K562 (cell line): ENCODE data around the gene YIPF2. TPM values are rescaled to one million over a fixed set of nuclear protein-coding genes. Genes with fewer than 3 reads are reported as not detected.

Experiments
- ATAC-seq: fragments of 200-7000 bp; cut with Tn5 transposase; 3 replicates; pipeline ENCODE4 v1.9.1; 2020; ENCODE audit warnings: moderate library complexity
- BruUV-seq: library from RNA; stranded (reverse); fragments of 400-500 nt; replicated peaks from 2 replicates; lab custom pipeline; 2021; lab: Mats Ljungman, UMichigan
- CTCF ChIA-PET: fragments of 300-600 bp; formaldehyde crosslinking; extraction: SDS; loops from one replicate; lab custom pipeline; 2021; ENCODE audit warnings: low intra/inter-chr PET ratio; lab: Yijun Ruan, JAX
- POLR2A ChIA-PET: fragments of 300-600, 350-650 bp; sonication (Branson Sonifier 250); formaldehyde crosslinking; extraction: SDS; loops from one replicate; lab custom pipeline; 2021; ENCODE audit warnings: antibody characterized with exemption, inconsistent platforms; lab: Yijun Ruan, JAX
- DNase-seq, 4 experiments: peaks; one replicate each; pipeline versions ENCODE4 v3.0.0 to v3.0.0-alpha.2; 2011 to 2018; ENCODE audit warnings: low spot score in 3 of 4, mixed read lengths in 3 of 4; ENCODE audit errors: extremely low read depth in 1 of 4
- FAIRE-seq: peaks from 2 replicates; lab custom pipeline; 2011; peaks lifted over from hg19 to GRCh38; lab: Jason Lieb, UNC
- H2AFZ ChIP-seq: 2 replicates; pipeline ENCODE4 v1.6.0; 2011; ENCODE audit warnings: low read depth, low read length, control low read depth, inconsistent platforms
- H3K27ac ChIP-seq: fragments of 200-600 bp; 3 replicates; pipeline ENCODE4 v1.8.0; 2011; ENCODE audit warnings: low read depth, mild to moderate bottlenecking, control low read depth, inconsistent platforms, low read length, moderate library complexity, mixed read lengths; ENCODE audit errors: extremely low read depth
- H3K27me3 ChIP-seq, 2 experiments: fragments of 300-600 bp in 1 of 2; 2 replicates in 1 of 2; 3 replicates in 1 of 2; pipeline versions ENCODE4 v1.6.0 to v1.8.0; 2011; ENCODE audit warnings: inconsistent platforms in 2 of 2, low read length in 2 of 2, mild to moderate bottlenecking in 1 of 2, mixed read lengths in 1 of 2, moderate library complexity in 1 of 2; ENCODE audit not compliant: control insufficient read depth in 2 of 2, insufficient read depth in 2 of 2
- H3K36me3 ChIP-seq: fragments of 300-600 bp; 3 replicates; pipeline ENCODE4 v1.8.0; 2011; ENCODE audit warnings: mild to moderate bottlenecking, low read length, inconsistent platforms; ENCODE audit not compliant: control insufficient read depth, insufficient read depth
- H3K4me1 ChIP-seq, 2 experiments: fragments of 200-600 bp in 1 of 2; replicated peaks in 1 of 2; 2 replicates in 1 of 2; 3 replicates in 1 of 2; pipeline versions ENCODE4 v1.5.1 to v1.8.0; 2011; ENCODE audit warnings: inconsistent platforms in 2 of 2, low read length in 2 of 2, mild to moderate bottlenecking in 1 of 2, mixed read lengths in 1 of 2, moderate library complexity in 1 of 2; ENCODE audit not compliant: control insufficient read depth in 2 of 2, insufficient read depth in 2 of 2
- H3K4me2 ChIP-seq: 2 replicates; pipeline ENCODE4 v1.6.1; 2011; ENCODE audit warnings: low read length, control low read depth, inconsistent platforms, mixed read lengths; ENCODE audit not compliant: insufficient read depth
- H3K4me3 ChIP-seq: fragments of 200-600 bp; sonication (generic), shearing (Covaris generic); 2 replicates; pipeline ENCODE4 v1.5.1; 2016; ENCODE audit warnings: control low read depth, inconsistent platforms
- H3K79me2 ChIP-seq: fragments of 200-600 bp; 3 replicates; pipeline ENCODE4 v1.8.0; 2011; ENCODE audit warnings: low read length, inconsistent platforms; ENCODE audit not compliant: control insufficient read depth, insufficient read depth
- H3K9ac ChIP-seq, 2 experiments: 2 replicates each; pipeline versions ENCODE4 v1.6.0 to v1.6.1; 2011; ENCODE audit warnings: low read depth in 2 of 2, low read length in 2 of 2, control low read depth in 1 of 2, inconsistent platforms in 1 of 2, mild to moderate bottlenecking in 1 of 2, mixed read lengths in 1 of 2; ENCODE audit not compliant: insufficient read depth in 1 of 2
- H3K9me1 ChIP-seq: one replicate; pipeline ENCODE4 v1.6.0; 2011; ENCODE audit warnings: inconsistent platforms, mild to moderate bottlenecking, low read length, moderate library complexity; ENCODE audit not compliant: control insufficient read depth, insufficient read depth
- H3K9me3 ChIP-seq: replicated peaks from 2 replicates; pipeline ENCODE4 v1.5.1; 2011; ENCODE audit warnings: low read depth, low read length, inconsistent platforms; ENCODE audit not compliant: control insufficient read depth, insufficient read depth
- H4K20me1 ChIP-seq: replicated peaks from 2 replicates; pipeline ENCODE4 v1.6.1; 2011; ENCODE audit warnings: low read length, inconsistent platforms, mixed read lengths; ENCODE audit not compliant: control insufficient read depth, insufficient read depth
- ADNP ChIP-seq: fragments of 200-800 bp; sonication (Bioruptor generic); IDR thresholded peaks from 2 replicates; pipeline ENCODE4 v1.6.1; 2016; ENCODE audit warnings: missing genetic modification characterization, missing compliant biosample characterization
- CBX1 ChIP-seq: sonication (generic); IDR thresholded peaks from 2 replicates; pipeline ENCODE4 v1.6.1; 2016; ENCODE audit warnings: antibody characterized with exemption, low read depth, mild to moderate bottlenecking
- CHD4 ChIP-seq: fragments of 200-600 bp; sonication (generic); IDR thresholded peaks from 3 replicates; pipeline ENCODE4 v1.6.1; 2012; ENCODE audit warnings: low read depth, mild to moderate bottlenecking, mixed read lengths, low read length, inconsistent platforms; ENCODE audit not compliant: insufficient read depth, insufficient replicate concordance, poor library complexity, severe bottlenecking
- DIDO1 ChIP-seq: fragments of 450-650 bp; IDR thresholded peaks from 2 replicates; pipeline ENCODE4 v1.6.1; 2016; ENCODE audit warnings: low read depth, missing biosample characterization, missing genetic modification characterization
- HMGN3 ChIP-seq: IDR thresholded peaks from 2 replicates; pipeline ENCODE4 v1.6.1; 2011; ENCODE audit warnings: borderline replicate concordance, low read depth, mild to moderate bottlenecking, mixed read lengths, low read length; ENCODE audit not compliant: insufficient read length; ENCODE audit errors: extremely low read depth
- HNRNPUL1 ChIP-seq: fragments of 200-400 bp; formaldehyde crosslinking; IDR thresholded peaks from 2 replicates; pipeline ENCODE4 v1.6.1; 2017; ENCODE audit warnings: low read length
- YY1 ChIP-seq, 3 experiments: IDR thresholded peaks; 2 replicates each; pipeline ENCODE4 v1.6.1; 2011; ENCODE audit warnings: low read length in 2 of 3, mild to moderate bottlenecking in 2 of 3, moderate library complexity in 2 of 3, borderline replicate concordance in 1 of 3, control low read depth in 1 of 3, low read depth in 1 of 3; ENCODE audit not compliant: insufficient read depth in 3 of 3, insufficient replicate concordance in 2 of 3, control insufficient read depth in 1 of 3, insufficient read length in 1 of 3; ENCODE audit errors: extremely low read depth in 1 of 3
- WGBS: fragments of 100-300 bp; shearing (Covaris generic); methylation state at CpG from one replicate; pipeline ENCODE4 v1.1.6; 2016; ENCODE audit warnings: low coverage, mixed read lengths; ENCODE audit not compliant: insufficient coverage; ENCODE audit errors: missing lambda C conversion rate; 5-methylcytosine and 5-hydroxymethylcytosine counted together
- in situ Hi-C: fragments of 300-500 bp; cut with MboI; formaldehyde crosslinking; loops from 4 replicates; pipeline ENCODE4 v1.15.0; 2018; ENCODE audit warnings: inconsistent platforms, mixed read lengths
- intact Hi-C: fragments of 100-400 bp; cut with micrococcal nuclease; formaldehyde crosslinking; loops from 2 replicates; pipeline ENCODE4 v1.14.2; 2022
- polyA plus RNA-seq, 8 experiments: library from polyadenylated mRNA; depleted of rRNA in 4 of 8; stranded (reverse) in 5 of 8; unstranded in 3 of 8; fragments of >200 nt; fragmentation: Nextera tagmentation in 2 of 8; fragmentation: Illumina TruSeq in 1 of 8; extraction: Ambion mirVana in 2 of 8; extraction: Trizol in 1 of 8; gene quantifications; 2 replicates each; pipeline versions ENCODE4 v1.2.1 to v1.2.3, GENCODE V29; 2011 to 2014; ENCODE audit warnings: inconsistent platforms in 1 of 8, missing spikeins in 1 of 8
- total RNA-seq, 7 experiments: library from RNA; depleted of rRNA in 6 of 7; stranded (reverse); fragments of >200 nt in 6 of 7; fragmentation: Illumina TruSeq in 2 of 7; extraction: Trizol in 2 of 7; gene quantifications; 2 replicates each; pipeline versions ENCODE4 v1.2.1 to v1.2.3, GENCODE V29; 2011 to 2021; ENCODE audit warnings: low replicate concordance in 1 of 7
- TF ChIP-seq, protein P1 (sequence below), 3 experiments: IDR thresholded peaks in 2 of 3; conservative IDR thresholded peaks in 1 of 3; 2 replicates each; pipeline ENCODE4 v1.5.1; 2011 to 2012; ENCODE audit warnings: low read length in 3 of 3, mild to moderate bottlenecking in 3 of 3, control low read depth in 2 of 3, improper control_type of control experiment in 1 of 3, inconsistent platforms in 1 of 3, low read depth in 1 of 3, mixed read lengths in 1 of 3, moderate library complexity in 1 of 3; ENCODE audit not compliant: insufficient read depth in 2 of 3
- TF ChIP-seq, protein P2 (sequence below): sonication (generic); formaldehyde crosslinking; IDR thresholded peaks from 2 replicates; pipeline ENCODE4 v1.8.0; 2023; ENCODE audit warnings: mild to moderate bottlenecking, missing genetic modification reagents
- TF ChIP-seq, protein P3 (sequence below): sonication (generic); formaldehyde crosslinking; IDR thresholded peaks from 2 replicates; pipeline ENCODE4 v1.9.0; 2022; ENCODE audit warnings: mild to moderate bottlenecking, missing genetic modification reagents
- TF ChIP-seq, protein P4 (sequence below): sonication (generic); formaldehyde crosslinking; IDR thresholded peaks from 2 replicates; pipeline ENCODE4 v1.8.0; 2022; ENCODE audit warnings: mild to moderate bottlenecking, missing genetic modification reagents

The YIPF2 gene
- total and polyA plus RNA-seq, 9 of the 15 experiments (the other 6 are each of a cell fraction or from before 2014, with no cell fraction given), result 1.3 to 65.2 (median 31.6) TPM

DNA sequence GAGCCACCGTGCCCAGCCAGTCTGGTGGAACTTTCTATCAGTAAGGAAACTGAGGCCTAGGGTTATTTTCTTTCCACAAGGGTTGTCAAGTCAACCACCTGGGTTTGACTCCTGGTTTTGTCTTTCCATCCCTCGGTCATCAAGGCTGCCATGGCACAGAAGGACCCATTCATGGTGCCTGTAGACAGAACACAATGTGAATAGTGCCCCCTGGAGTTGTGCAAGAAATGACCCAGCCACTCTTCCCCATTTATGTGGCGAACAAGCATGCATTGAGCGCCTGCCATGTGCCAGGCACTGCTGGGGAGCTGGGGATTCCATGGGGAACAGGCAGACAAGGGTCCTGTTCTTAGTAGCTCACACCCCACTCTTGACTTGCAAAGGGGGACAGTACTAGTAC lies 36.5 kb upstream of the YIPF2 start:
- DNase-seq (peak in 1 of 4 experiments; percentile 6), FAIRE-seq (no peak), ATAC-seq (no peak)
- Histone ChIP-seq H3K9ac (no peak overlapping the region), H3K27ac (no peak overlapping the region), H3K4me1 (peaks cover 26 to 42% of the 10 kb centered on the region in 2 experiments), H3K36me3 (peaks cover 25% of the 10 kb centered on the region; the same call in 2 of the 3 replicates), H3K9me3 (no peaks in the 10 kb centered on the region), H3K79me2 (peaks cover 92% of the 10 kb centered on the region), H3K9me1 (peaks cover 8% of the 10 kb centered on the region), H4K20me1 (peaks cover 24% of the 10 kb centered on the region), H3K4me2 (0 out of 2 replicates have a peak overlapping the region, but pooled peaks have one; percentile 11), H3K27me3 (no peaks in the 10 kb centered on the region), H3K4me3 (no peak overlapping the region), H2AFZ (no peak overlapping the region)
- TF ChIP-seq DIDO1 (tag) (no peak), ADNP (tag) (peak; percentile 62; the same call in 1 of the 2 replicates), CHD4 (peak; percentile 55), HMGN3 (no peak), HNRNPUL1 (no peak), YY1 (IDR thresholded peaks at IDR 0.05; ENCODE audit: borderline replicate concordance in 1 of 3, control insufficient read depth in 1 of 3, extremely low read depth in 1 of 3, insufficient read depth in 3 of 3, insufficient read length in 1 of 3, insufficient replicate concordance in 2 of 3, low read depth in 1 of 3, low read length in 2 of 3) (no peak), CBX1 (peak; percentile 80; the same call in 1 of the 2 replicates)
- TF ChIP-seq, protein P1, sequence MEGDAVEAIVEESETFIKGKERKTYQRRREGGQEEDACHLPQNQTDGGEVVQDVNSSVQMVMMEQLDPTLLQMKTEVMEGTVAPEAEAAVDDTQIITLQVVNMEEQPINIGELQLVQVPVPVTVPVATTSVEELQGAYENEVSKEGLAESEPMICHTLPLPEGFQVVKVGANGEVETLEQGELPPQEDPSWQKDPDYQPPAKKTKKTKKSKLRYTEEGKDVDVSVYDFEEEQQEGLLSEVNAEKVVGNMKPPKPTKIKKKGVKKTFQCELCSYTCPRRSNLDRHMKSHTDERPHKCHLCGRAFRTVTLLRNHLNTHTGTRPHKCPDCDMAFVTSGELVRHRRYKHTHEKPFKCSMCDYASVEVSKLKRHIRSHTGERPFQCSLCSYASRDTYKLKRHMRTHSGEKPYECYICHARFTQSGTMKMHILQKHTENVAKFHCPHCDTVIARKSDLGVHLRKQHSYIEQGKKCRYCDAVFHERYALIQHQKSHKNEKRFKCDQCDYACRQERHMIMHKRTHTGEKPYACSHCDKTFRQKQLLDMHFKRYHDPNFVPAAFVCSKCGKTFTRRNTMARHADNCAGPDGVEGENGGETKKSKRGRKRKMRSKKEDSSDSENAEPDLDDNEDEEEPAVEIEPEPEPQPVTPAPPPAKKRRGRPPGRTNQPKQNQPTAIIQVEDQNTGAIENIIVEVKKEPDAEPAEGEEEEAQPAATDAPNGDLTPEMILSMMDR (IDR thresholded peaks at IDR 0.05 in 2 of 3, conservative IDR thresholded peaks at IDR 0.05 in 1 of 3; ENCODE audit: insufficient read depth in 2 of 3, low read depth in 1 of 3, low read length in 3 of 3), result peak in 2 of 3 experiments; percentile 21 to 57; a peak in 2 of 6 replicates
- TF ChIP-seq, protein P2, sequence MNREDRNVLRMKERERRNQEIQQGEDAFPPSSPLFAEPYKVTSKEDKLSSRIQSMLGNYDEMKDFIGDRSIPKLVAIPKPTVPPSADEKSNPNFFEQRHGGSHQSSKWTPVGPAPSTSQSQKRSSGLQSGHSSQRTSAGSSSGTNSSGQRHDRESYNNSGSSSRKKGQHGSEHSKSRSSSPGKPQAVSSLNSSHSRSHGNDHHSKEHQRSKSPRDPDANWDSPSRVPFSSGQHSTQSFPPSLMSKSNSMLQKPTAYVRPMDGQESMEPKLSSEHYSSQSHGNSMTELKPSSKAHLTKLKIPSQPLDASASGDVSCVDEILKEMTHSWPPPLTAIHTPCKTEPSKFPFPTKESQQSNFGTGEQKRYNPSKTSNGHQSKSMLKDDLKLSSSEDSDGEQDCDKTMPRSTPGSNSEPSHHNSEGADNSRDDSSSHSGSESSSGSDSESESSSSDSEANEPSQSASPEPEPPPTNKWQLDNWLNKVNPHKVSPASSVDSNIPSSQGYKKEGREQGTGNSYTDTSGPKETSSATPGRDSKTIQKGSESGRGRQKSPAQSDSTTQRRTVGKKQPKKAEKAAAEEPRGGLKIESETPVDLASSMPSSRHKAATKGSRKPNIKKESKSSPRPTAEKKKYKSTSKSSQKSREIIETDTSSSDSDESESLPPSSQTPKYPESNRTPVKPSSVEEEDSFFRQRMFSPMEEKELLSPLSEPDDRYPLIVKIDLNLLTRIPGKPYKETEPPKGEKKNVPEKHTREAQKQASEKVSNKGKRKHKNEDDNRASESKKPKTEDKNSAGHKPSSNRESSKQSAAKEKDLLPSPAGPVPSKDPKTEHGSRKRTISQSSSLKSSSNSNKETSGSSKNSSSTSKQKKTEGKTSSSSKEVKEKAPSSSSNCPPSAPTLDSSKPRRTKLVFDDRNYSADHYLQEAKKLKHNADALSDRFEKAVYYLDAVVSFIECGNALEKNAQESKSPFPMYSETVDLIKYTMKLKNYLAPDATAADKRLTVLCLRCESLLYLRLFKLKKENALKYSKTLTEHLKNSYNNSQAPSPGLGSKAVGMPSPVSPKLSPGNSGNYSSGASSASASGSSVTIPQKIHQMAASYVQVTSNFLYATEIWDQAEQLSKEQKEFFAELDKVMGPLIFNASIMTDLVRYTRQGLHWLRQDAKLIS (CRISPR knock-in tag), result no peak
- TF ChIP-seq, protein P3, sequence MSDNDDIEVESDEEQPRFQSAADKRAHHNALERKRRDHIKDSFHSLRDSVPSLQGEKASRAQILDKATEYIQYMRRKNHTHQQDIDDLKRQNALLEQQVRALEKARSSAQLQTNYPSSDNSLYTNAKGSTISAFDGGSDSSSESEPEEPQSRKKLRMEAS (CRISPR knock-in tag), result 0 out of 2 replicates have a peak, but pooled peaks have one; percentile 24
- TF ChIP-seq, protein P4, sequence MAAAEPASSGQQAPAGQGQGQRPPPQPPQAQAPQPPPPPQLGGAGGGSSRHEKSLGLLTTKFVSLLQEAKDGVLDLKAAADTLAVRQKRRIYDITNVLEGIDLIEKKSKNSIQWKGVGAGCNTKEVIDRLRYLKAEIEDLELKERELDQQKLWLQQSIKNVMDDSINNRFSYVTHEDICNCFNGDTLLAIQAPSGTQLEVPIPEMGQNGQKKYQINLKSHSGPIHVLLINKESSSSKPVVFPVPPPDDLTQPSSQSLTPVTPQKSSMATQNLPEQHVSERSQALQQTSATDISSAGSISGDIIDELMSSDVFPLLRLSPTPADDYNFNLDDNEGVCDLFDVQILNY (CRISPR knock-in tag), result 0 out of 2 replicates have a peak, but pooled peaks have one; percentile 32
- ChIA-PET CTCF (no interaction called here), POLR2A (interaction anchor here (0.5 to 0.8 kb wide), 2 partner anchors 10 to 201 kb away, joined by 3 to 4 read pairs; no protein-coding TSS in a partner anchor)
- intact Hi-C loops (no loop called here), in situ Hi-C loops (no loop called here)
- 86% methylated on average over 4 of the region's 4 CpGs for WGBS
- BruUV-seq, result no TSS peak
